ENCODE data around the gene MFAP4. TPM values are rescaled to one million over a fixed set of nuclear protein-coding genes. Genes with fewer than 3 reads are reported as not detected.

MFAP4 gene
- total and polyA plus RNA-seq, 11 donors: 15.7 to 84.3 (median 35.7) TPM

DNA sequence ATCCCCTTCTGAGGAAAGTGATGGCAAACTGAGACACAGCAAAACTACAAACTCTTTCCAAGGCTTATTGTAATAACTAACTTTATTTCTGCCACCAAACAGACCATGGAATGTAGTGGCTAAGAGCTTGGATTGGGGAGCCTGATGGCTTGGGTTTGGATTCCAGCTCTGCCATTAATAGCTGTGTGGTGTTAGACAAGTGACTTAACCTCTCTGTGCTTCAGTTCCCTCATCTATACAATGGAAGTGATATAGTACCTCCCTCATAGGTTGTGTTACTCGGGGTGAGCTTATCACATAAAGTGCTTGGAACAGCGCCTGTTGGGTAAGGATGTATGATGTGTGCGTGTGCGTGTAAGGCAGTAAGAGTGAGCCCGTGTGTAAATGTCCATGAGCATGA, 18.1 kb upstream of the MFAP4 start:
- Histone ChIP-seq H3K4me3 (no peak overlapping the region), H3K4me1 (peaks cover 0 to 5% (median 0%) of the 10 kb centered on the region in 12 donors), H3K36me3 (no peaks in the 10 kb centered on the region), H3K27me3 (no peaks in the 10 kb centered on the region), H3K27ac (no peak overlapping the region), H3K9me3 (no peaks in the 10 kb centered on the region)
- TF ChIP-seq, protein P1, sequence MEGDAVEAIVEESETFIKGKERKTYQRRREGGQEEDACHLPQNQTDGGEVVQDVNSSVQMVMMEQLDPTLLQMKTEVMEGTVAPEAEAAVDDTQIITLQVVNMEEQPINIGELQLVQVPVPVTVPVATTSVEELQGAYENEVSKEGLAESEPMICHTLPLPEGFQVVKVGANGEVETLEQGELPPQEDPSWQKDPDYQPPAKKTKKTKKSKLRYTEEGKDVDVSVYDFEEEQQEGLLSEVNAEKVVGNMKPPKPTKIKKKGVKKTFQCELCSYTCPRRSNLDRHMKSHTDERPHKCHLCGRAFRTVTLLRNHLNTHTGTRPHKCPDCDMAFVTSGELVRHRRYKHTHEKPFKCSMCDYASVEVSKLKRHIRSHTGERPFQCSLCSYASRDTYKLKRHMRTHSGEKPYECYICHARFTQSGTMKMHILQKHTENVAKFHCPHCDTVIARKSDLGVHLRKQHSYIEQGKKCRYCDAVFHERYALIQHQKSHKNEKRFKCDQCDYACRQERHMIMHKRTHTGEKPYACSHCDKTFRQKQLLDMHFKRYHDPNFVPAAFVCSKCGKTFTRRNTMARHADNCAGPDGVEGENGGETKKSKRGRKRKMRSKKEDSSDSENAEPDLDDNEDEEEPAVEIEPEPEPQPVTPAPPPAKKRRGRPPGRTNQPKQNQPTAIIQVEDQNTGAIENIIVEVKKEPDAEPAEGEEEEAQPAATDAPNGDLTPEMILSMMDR (IDR thresholded peaks at IDR 0.05): no peak
- no peak for TF ChIP-seq POLR2A (IDR thresholded peaks at IDR 0.05)
- WGBS, 4 donors: 86 to 94% (median 91%) methylated on average over 5 of the region's 5 CpGs
- no peak for ATAC-seq
- DNase-seq: no peak
- intact Hi-C loops (cut with DNase I): no loop called here

DNA sequence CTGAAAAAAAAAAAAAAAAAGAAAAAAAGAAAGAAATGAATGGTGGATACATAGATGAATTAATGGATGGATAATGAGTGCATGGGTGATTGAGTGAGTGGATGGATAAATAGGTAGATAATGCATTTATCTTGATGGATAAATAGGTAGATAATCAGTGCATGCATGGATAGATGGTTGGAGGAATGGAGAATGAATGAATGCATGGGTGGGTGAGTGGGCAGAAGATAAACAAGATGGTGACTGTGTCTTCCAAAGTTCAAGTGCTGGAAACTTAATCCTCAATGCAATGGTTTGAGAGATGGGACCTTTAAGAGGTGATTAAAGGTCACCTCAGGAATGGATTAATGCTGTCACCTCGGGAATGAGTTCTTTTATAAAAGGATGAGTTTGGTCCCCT, 17.3 kb upstream of the MFAP4 start:
- 75 to 86% (median 84%) methylated on average over 1 of the region's 1 CpG for WGBS, 4 donors
- H3K4me1 ChIP-seq: peaks cover 0 to 13% (median 0%) of the 10 kb centered on the region in 12 donors
- TF ChIP-seq POLR2A (IDR thresholded peaks at IDR 0.05): no peak
- TF ChIP-seq, protein P1 (IDR thresholded peaks at IDR 0.05): no peak
- ATAC-seq (no peak), DNase-seq (no peak)
- H3K9me3 ChIP-seq: no peaks in the 10 kb centered on the region
- no peaks in the 10 kb centered on the region for H3K27me3 ChIP-seq
- no peaks in the 10 kb centered on the region for H3K36me3 ChIP-seq
- no peak overlapping the region for H3K4me3 ChIP-seq
- intact Hi-C loops (cut with DNase I): no loop called here
- H3K27ac ChIP-seq: no peak overlapping the region

DNA sequence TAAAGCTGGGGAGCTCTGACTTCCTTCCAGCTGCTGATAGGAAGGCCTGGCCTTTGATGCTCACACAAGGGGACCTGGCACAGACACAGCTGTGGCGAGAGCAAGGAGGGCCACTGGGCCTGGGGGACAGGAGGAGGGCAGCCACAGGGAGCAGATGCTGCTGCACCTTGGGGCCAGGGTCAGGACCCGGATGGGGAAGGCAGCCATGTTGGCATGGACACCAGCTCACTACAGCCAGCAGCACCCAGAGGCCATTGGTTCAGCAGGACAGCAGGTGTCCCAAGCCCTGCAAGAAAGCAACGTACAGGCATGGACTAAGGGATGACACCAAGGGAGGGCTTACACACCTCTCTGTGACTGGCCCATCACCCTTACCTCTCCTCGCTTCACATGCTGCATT, 16.0 kb upstream of the MFAP4 start:
- TF ChIP-seq, protein P1 (IDR thresholded peaks at IDR 0.05): no peak
- no peak for TF ChIP-seq POLR2A (IDR thresholded peaks at IDR 0.05)
- H3K4me1 ChIP-seq: peaks cover 0 to 25% (median 10%) of the 10 kb centered on the region in 12 donors
- WGBS, 4 donors: 91 to 98% (median 97%) methylated on average over 3 to 4 of the region's 4 CpGs
- H3K36me3 ChIP-seq: no peaks in the 10 kb centered on the region
- H3K27ac ChIP-seq: no peak overlapping the region
- H3K9me3 ChIP-seq: no peaks in the 10 kb centered on the region
- intact Hi-C loops (cut with DNase I): no loop called here
- no peak for ATAC-seq
- no peaks in the 10 kb centered on the region for H3K27me3 ChIP-seq
- H3K4me3 ChIP-seq: no peak overlapping the region
- DNase-seq: no peak

DNA sequence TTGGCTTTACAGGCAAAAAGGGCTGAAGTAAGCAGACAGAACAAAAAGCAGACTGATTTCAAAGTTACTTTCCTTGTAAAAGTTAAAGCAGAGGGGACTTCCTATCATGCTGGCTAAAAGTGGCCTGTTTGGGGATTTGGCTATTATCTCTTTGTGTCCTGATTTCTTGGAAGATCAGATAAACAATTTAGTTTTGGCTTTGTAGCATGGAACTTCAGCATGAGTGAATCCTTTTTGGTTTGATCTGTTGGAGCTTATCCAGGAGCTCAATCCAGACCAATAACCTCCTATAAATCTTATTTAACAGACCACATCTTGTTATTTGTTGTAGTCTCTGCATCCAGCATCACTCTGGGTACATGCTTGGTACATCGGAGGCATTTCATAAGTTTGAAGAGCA, 15.2 kb upstream of the MFAP4 start:
- Histone ChIP-seq H3K36me3 (no peaks in the 10 kb centered on the region), H3K9me3 (no peaks in the 10 kb centered on the region), H3K4me1 (peaks cover 0 to 31% (median 15%) of the 10 kb centered on the region in 12 donors), H3K4me3 (no peak overlapping the region), H3K27ac (no peak overlapping the region), H3K27me3 (no peaks in the 10 kb centered on the region)
- WGBS, 4 donors: 92 to 96% (median 95%) methylated on average over 1 of the region's 1 CpG
- ATAC-seq (no peak), DNase-seq (no peak)
- TF ChIP-seq, protein P1 (IDR thresholded peaks at IDR 0.05): no peak
- no peak for TF ChIP-seq POLR2A (IDR thresholded peaks at IDR 0.05)
- intact Hi-C loops (cut with DNase I): no loop called here

Measured in heart left ventricle (tissue), 16 donors.